A549 treated with CORT108297 at 1 μM for 4 hours (cell line): ENCODE data around the gene OR2T29. TPM values are rescaled to one million over a fixed set of nuclear protein-coding genes. Genes with fewer than 3 reads are reported as not detected.

Experiments used
- total RNA-seq: library from RNA; stranded (reverse); fragments of 200-300 nt; extraction: Qiagen RNA extraction; gene quantifications from 5 replicates; pipeline ENCODE4 v1.2.3, GENCODE V29; 2022

Gene OR2T29, protein sequence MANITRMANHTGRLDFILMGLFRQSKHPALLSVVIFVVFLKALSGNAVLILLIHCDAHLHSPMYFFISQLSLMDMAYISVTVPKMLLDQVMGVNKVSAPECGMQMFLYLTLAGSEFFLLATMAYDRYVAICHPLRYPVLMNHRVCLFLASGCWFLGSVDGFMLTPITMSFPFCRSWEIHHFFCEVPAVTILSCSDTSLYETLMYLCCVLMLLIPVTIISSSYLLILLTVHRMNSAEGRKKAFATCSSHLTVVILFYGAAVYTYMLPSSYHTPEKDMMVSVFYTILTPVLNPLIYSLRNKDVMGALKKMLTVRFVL
- total RNA-seq: not detected in 5 replicates

GRCh38 chr1:248562672-248563071 lies at the start of gene OR2T29:
OR2T29 (minus strand) TSS chr1:248562772; CDS start chr1:248559491, 3,281 bp downstream.

DNA sequence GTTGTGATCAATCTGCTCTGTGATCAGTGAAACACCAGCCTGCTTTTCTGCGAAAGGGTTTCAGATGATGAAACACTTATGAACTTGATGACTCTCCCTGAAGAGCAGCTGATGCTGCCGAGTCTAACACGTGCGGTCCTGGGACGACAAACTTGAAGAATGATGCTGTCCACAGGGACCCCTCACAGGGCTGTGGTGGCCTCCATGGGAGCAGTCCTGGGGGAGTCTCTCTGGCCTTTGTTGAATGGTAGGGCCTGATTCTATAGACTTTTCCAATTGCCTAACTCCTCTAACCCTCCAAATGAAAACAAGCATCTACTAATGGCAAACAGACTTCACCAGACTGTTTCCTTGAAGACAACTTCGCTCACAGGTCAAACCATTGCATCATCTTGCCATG lies 35.0 kb upstream of the OR2T29 start, which contains the start of gene OR2T10:
TSS of gene OR2T10 (minus strand) at position 112 of the 400 bp plus-strand sequence. CDS start 3,932 bp downstream, outside the sequence.

DNA sequence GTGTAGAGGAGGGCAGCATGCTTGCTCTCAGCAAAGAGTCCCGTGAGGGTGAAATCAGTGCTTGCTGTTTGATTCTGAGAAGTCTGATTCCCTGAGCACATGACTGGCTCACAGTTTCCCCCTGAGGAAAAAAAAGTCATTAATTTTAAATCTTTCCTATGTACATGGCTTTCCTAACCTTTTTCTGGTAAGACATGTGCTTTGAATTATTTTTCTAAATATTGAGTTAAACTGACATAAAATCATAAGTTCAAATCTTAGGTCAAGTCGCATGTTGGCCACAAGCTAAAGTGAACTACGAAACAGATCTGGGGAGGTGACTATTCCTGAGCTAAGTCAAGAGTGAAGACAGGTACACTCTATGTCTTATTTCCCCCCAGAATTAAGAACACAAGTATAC lies 12.1 kb upstream of the OR2T29 start, which contains the start of gene OR2T34:
TSS of gene OR2T34 (minus strand) at position 101 of the 400 bp plus-strand sequence. CDS start at position 101, 0 bp downstream.

GRCh38 chr1:248507773-248508172 lies 54.8 kb downstream of the OR2T29 start, which contains the start of gene OR2G6:
OR2G6 (plus strand) TSS chr1:248508073; CDS start chr1:248521647, 13,574 bp downstream.

Other genes starting within 250 kb of the OR2T29 start
- not detected in 5 replicates for gene OR2M7, start 238.2 kb downstream of the OR2T29 start, total RNA-seq
- gene OR14C36, start 214.0 kb downstream of the OR2T29 start, total RNA-seq: not detected in 5 replicates
- not detected in 5 replicates for gene OR2T4, start 201.1 kb downstream of the OR2T29 start, total RNA-seq
- gene OR2T6, start 187.0 kb downstream of the OR2T29 start, total RNA-seq: not detected in 5 replicates
- not detected in 5 replicates for gene OR2T1, start 159.7 kb downstream of the OR2T29 start, total RNA-seq
- not detected in 5 replicates for gene OR2T2, start 117.1 kb downstream of the OR2T29 start, total RNA-seq
- not detected in 5 replicates for gene OR2T3, start 89.4 kb downstream of the OR2T29 start, total RNA-seq
- not detected in 5 replicates for gene OR2T5, start 74.2 kb downstream of the OR2T29 start, total RNA-seq
- gene OR2G6, start 54.7 kb downstream of the OR2T29 start, total RNA-seq: not detected in 5 replicates
- not detected in 5 replicates for gene OR2T34, start 12.0 kb upstream of the OR2T29 start, total RNA-seq
- gene OR2T10, start 34.9 kb upstream of the OR2T29 start, total RNA-seq: not detected in 5 replicates
- not detected in 5 replicates for gene OR2T11, start 72.3 kb upstream of the OR2T29 start, total RNA-seq
- not detected in 5 replicates for gene OR2T35, start 82.5 kb upstream of the OR2T29 start, total RNA-seq
- gene OR2T27, start 92.8 kb upstream of the OR2T29 start, total RNA-seq: not detected in 5 replicates
- gene OR14I1, start 140.0 kb upstream of the OR2T29 start, total RNA-seq: not detected in 5 replicates
- 0.09 to 0.15 TPM (median 0.11 TPM) in 4 of 5 replicates, not detected in the other for gene LYPD8, start 193.0 kb upstream of the OR2T29 start, total RNA-seq